Astrocyte of the spinal cord (primary cell): ENCODE data around the gene ACHE.
"Not testable (repeated sequence)": the region's sequence is repeated elsewhere in the genome, so short reads cannot be mapped to it uniquely, and the experiment has no call there.

Experiments used
- DNase-seq: peaks from one replicate; pipeline ENCODE4 v3.0.0; 2011; ENCODE audit warnings: low read depth, low spot score
- H3K4me3 ChIP-seq: 2 replicates; pipeline ENCODE4 v1.5.1; 2011; ENCODE audit warnings: low read depth, mild to moderate bottlenecking, low read length, moderate library complexity
- CTCF ChIP-seq: IDR thresholded peaks from 2 replicates; pipeline ENCODE4 v1.5.1; 2012; ENCODE audit warnings: low read depth, mild to moderate bottlenecking, low read length, inconsistent platforms
- in situ Hi-C: cut with HindIII; loops from 2 replicates; pipeline ENCODE4 v1.10.0; 2017; ENCODE audit warnings: low sequenced_read_pairs

Gene ACHE

GRCh38 chr7:100895701-100895955, at the start of gene ACHE:
ACHE (minus strand) TSS chr7:100895888; CDS start chr7:100894232, 1,656 bp downstream.
- no peak for TF ChIP-seq CTCF
- no peak for DNase-seq
- in situ Hi-C loops, result no loop called here
- H3K4me3 ChIP-seq, result peak within 1 kb of the TSS; percentile 32

GRCh38 chr7:100944138-100944537, 48.5 kb upstream of the ACHE start:
- in situ Hi-C loops, result no loop called here
- DNase-seq, result no peak
- no peak overlapping the region for H3K4me3 ChIP-seq
- TF ChIP-seq CTCF, result no peak

GRCh38 chr7:100943693-100944092, 48.0 kb upstream of the ACHE start:
- in situ Hi-C loops, result no loop called here
- DNase-seq, result no peak
- TF ChIP-seq CTCF, result no peak
- no peak overlapping the region for H3K4me3 ChIP-seq

GRCh38 chr7:100942045-100942774, 46.5 kb upstream of the ACHE start:
- DNase-seq, result no peak
- no peak for TF ChIP-seq CTCF
- in situ Hi-C loops, result no loop called here
- no peak overlapping the region for H3K4me3 ChIP-seq

GRCh38 chr7:100936167-100936566, 40.5 kb upstream of the ACHE start:
- DNase-seq, H3K4me3 ChIP-seq, in situ Hi-C loops: not testable (repeated sequence)

- in situ Hi-C loops, H3K4me3 ChIP-seq, DNase-seq: not testable (repeated sequence)
Measured at GRCh38 chr7:100935381-100935780, 39.7 kb upstream of the ACHE start.

GRCh38 chr7:100933734-100934133, 38.0 kb upstream of the ACHE start:
- no peak overlapping the region for H3K4me3 ChIP-seq
- no peak for DNase-seq
- TF ChIP-seq CTCF, result no peak
- in situ Hi-C loops, result no loop called here

GRCh38 chr7:100929808-100930174, 34.1 kb upstream of the ACHE start:
- no peak for DNase-seq
- no peak overlapping the region for H3K4me3 ChIP-seq
- in situ Hi-C loops, result no loop called here
- no peak for TF ChIP-seq CTCF

- H3K4me3 ChIP-seq, in situ Hi-C loops, DNase-seq: not testable (repeated sequence)
Measured at GRCh38 chr7:100923616-100924015, 27.9 kb upstream of the ACHE start.
